ENCODE results near the gene DTNBP1.

Gene DTNBP1

GRCh38 chr6:15690510-15690909 lies 27.7 kb upstream of the DTNBP1 start:
- TF ChIP-seq CTCF (conservative IDR thresholded peaks at IDR 0.05) = no peak
- H3K27ac ChIP-seq = peak overlapping the region; percentile 53

GRCh38 chr6:15689586-15690482 lies 27.0 kb upstream of the DTNBP1 start:
- peak overlapping the region; percentile 53 for H3K27ac ChIP-seq
- no peak for TF ChIP-seq CTCF (conservative IDR thresholded peaks at IDR 0.05)

- H3K27ac ChIP-seq = no peak overlapping the region
- no peak for TF ChIP-seq CTCF (conservative IDR thresholded peaks at IDR 0.05)
Observed at GRCh38 chr6:15685619-15686018, 22.8 kb upstream of the DTNBP1 start.

GRCh38 chr6:15682965-15683822 lies 20.4 kb upstream of the DTNBP1 start:
- no peak overlapping the region for H3K27ac ChIP-seq
- TF ChIP-seq CTCF (conservative IDR thresholded peaks at IDR 0.05) = no peak

GRCh38 chr6:15681946-15682345 lies 19.1 kb upstream of the DTNBP1 start:
- H3K27ac ChIP-seq = no peak overlapping the region
- TF ChIP-seq CTCF (conservative IDR thresholded peaks at IDR 0.05) = no peak

GRCh38 chr6:15678514-15678913 lies 15.7 kb upstream of the DTNBP1 start:
- no peak for TF ChIP-seq CTCF (conservative IDR thresholded peaks at IDR 0.05)
- no peak overlapping the region for H3K27ac ChIP-seq

- H3K27ac ChIP-seq = no peak overlapping the region
- TF ChIP-seq CTCF (conservative IDR thresholded peaks at IDR 0.05) = no peak
Observed at GRCh38 chr6:15677822-15678221, 15.0 kb upstream of the DTNBP1 start.
